ENCODE results near the gene IFNA10.
"Not testable (repeated sequence)": the region's sequence is repeated elsewhere in the genome, so short reads cannot be mapped to it uniquely, and the experiment has no call there.

- TF ChIP-seq CTCF, POLR2AphosphoS5, POLR2A (IDR thresholded peaks at IDR 0.05): not testable (repeated sequence)
Measured at GRCh38 chr9:21187487-21187886, 19.5 kb downstream of the IFNA10 start, which contains the start of gene IFNA4.

Measured in transverse colon (tissue), 4 donors.